Erythroblast (primary cell): ENCODE data around the gene GYPC.
"Not testable (repeated sequence)": the region's sequence is repeated elsewhere in the genome, so short reads cannot be mapped to it uniquely, and the experiment has no call there.

Experiments used
- DNase-seq, 2 experiments: peaks; one replicate each; lab custom pipeline; 2025; lab: John Stamatoyannopoulos, UW
- GATA1 ChIP-seq: IDR thresholded peaks from 2 replicates; pipeline ENCODE4 v1.6.1; 2011; ENCODE audit warnings: low read depth, mild to moderate bottlenecking, control low read depth, low read length, moderate library complexity
- POLR2A ChIP-seq: IDR thresholded peaks from 2 replicates; pipeline ENCODE4 v1.6.1; 2011; ENCODE audit warnings: mild to moderate bottlenecking, low read length

GYPC gene

DNA sequence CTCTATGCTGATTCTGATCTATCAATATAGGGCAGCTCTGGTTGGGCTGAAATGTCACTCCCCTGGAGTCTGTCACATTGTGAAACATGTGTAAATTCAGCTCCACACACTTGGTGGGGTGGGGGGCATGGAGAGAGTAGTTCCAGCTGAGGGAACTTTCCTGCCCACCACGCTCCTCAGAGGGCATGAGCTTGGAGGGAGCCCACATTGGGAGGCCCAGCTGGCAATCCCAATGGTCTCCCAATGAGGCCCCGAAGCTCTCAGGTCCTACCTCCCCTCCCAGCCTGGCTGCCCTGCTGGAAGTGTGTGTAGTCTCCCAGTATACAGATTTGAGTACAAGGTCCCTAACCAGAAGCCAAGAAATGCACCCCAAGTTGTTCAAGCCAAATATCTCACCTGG, 31.5 kb downstream of the GYPC start:
- DNase-seq, result no peak
- TF ChIP-seq POLR2A, result no peak
- no peak for TF ChIP-seq GATA1

DNA sequence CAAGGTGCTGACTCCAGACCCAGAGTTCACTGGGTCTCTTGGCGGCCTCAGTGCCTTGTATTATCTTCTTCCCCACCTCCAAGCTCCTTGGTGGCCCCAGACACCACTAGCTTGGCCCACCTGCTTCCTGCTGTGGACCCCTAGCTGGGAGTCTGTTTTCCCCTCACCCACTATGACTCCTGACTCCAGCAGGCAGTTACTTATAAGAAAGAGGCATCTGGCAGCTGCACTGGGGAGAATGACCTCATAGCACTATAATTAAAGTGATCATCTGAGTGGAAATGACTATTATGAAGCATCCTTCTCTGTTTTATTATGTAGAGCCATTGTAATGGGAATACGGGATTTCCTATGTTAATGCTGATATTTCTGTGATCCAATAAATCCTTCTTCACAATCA, 32.6 kb downstream of the GYPC start:
- not testable (repeated sequence) for DNase-seq

DNA sequence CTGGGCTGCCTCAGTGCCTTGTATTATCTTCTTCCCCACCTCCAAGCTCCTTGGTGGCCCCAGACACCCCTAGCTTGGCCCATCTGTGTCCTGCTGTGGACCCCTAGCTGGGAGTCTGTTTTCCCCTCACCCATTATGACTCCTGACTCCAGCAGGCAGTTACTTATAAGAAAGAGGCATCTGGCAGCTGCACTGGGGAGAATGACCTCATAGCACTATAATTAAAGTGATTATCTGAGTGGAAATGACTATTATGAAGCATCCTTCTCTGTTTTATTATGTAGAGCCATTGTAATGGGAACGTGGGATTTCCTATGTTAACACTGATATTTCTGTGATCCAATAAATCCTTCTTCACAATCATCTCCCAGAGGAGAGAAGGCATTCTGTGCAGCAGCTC, 36.3 kb downstream of the GYPC start:
- not testable (repeated sequence) for DNase-seq

DNA sequence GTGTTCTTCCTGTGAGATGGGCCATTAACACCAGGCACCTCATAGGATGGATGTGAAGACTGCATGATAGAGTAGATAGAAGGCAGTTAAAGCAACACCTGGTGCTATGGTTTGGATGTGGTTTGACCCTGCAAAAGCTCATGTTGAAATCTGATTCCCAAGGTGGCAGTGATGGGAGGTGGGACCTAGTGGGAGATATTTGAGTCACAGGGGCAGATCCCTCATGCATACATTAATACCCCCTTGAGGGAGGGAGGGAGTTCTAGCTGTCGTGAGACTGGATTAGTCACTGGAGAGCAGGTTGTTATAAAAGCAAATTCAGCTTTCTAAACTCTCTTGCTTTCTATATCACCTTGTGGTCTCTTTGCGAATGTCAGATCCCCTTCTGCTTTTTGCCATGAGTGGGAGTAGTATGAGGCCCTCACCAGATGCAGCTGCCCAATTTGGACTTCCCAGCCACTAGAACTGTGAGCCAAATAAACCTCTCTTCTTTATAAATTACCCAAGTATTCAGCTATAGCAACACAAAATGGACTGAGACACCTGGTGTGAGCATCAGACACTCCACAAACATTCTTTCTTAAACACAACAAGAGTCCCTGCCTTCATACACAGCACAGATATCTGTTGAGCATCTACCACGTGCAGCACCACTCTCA, 37.1 kb downstream of the GYPC start:
- peak in 1 of 2 experiments; percentile 19 for DNase-seq

DNA sequence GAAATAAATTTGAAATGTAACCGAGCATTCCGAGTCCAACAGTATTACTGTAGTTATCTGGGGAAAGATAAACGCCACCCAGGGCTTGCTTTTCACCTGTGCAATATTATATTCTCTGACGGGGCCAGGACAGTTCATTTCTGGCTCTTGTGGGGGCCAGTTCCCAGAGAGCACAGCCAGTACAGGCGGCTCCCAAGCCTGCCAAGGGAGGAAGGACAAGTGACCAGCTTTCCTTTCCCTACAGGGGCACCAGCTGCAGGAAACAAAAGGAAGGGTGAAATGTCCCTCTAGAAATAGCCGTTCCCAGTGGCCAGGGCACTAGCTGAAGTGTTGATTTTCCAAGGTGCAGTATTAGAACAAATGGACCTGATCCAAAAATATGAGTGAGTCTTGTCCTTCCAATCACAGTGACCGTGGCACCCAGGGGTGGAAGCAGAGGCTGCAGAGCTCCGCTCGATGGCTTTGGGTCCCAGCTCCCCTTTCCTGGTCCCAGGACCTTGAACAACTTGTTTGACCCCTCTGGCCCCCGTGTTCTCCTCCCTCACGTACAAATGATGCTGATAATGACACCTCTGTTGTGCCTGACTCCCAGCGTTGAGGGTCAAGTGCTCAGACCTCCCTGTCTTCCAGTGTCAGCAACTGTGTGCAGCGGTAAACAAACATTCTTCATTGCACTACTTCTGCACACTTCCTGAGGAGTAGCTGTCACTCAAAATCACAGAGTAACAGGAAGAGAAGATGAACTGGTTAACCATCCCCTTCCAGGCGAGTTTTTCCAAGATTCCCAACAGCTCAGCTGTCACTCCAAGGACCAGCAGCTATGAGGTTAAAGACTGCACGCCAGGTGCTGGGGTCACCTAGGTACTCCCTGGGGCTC, 40.9 kb downstream of the GYPC start:
- TF ChIP-seq GATA1 (no peak), POLR2A (no peak)
- no peak for DNase-seq

DNA sequence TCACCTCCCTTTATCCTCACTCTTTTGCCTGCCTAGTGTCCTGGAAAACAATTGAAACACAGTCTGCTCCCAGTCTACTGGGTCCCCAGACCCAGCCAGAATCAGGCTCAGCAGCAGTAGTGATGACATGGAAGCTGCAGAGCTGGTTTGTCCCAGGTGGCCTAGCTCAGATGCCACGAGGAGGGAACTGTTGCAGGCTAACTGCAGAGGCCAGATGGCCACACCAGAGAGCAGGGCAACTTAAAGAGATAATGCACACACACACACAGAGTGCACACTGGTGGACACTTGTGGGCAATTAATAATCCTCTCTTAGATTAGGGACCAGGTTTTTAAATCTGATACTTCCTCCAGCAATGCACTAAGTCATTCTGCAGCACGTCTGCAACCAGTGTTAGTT, 42.4 kb downstream of the GYPC start:
- peak in 1 of 2 experiments; percentile 44 for DNase-seq
- TF ChIP-seq GATA1 (no peak), POLR2A (no peak)

DNA sequence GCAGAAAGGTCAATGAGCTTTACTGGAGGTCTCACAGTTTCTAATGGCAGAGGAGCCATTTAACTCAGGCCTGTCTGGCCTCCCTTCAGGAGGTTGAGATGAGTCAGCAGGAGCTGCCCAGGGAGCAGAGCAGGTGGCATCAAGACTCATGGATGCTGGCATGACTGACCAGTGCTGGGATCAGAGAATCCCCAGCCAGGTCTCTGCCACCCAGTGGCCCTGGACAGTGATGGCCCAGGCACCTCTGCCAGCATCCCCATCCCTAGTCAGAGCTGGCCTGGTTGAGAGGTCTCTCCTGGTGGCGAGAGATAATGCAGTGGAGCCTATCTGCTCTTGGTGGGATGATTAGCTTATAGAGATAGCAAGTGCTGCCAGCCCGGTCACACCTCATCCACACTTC, 43.1 kb downstream of the GYPC start:
- peak; percentile 50 to 61 for DNase-seq
- no peak for TF ChIP-seq POLR2A
- TF ChIP-seq GATA1, result no peak

DNA sequence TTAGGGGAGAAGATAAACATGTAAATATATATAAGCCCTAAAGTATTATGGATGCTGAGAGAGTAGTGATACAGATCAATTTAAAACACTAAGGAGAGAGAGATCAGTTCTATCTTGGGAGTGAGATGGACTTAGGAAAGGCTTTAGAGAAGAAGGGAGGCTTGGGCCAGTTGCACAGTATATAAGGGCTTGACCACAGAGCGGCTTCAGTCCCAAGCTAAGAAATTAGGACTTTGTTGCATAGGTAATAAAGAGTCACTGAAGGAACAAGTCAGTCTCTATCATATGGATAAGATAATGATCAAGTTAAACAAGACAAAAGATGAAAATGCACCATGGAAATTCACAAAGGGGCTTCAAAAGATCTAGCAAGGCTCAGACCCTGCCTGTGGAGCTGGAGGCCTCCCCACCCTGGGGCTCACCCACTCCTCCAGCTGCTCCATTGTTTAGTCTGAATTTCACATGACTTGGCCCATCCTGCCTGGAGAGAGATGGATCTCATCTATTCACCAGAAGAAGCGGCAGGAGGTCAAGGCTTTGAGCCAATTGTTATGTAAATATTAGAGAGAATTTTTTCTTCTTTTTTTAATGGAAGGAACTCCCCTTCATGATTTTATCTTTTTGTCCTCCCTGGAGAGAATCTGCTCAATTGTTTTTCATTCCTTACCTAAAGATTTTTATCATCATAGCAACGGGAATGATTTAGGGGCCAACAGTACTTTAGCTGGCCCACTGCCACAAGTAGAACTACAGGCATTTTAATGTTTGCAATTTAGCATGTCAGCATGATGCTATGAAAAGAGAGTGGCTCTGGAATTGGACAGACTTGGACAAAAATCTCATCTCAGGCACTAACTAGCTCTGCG, 44.0 kb downstream of the GYPC start:
- TF ChIP-seq GATA1 (no peak), POLR2A (no peak)
- DNase-seq, result peak in 1 of 2 experiments; percentile 47

DNA sequence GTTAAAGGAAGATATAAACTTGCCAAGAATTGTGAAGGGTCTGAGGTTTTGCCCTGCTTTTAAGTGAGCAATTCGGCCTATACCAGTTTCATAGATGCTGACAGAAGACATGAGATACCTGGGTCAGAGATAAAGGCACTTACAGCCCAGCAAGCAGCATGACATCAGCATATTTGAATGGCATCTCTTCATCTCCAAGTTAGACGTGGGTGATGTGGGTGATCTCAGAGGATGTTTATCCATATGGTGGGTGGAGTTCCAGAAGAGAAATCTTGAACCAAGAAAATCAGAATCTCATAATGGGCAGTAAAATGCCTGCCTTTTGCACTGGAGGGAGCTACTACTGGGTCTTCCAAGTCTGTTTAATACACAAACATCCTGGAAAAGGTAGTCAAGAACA, 44.7 kb downstream of the GYPC start:
- TF ChIP-seq POLR2A (no peak), GATA1 (no peak)
- DNase-seq, result peak; percentile 49 to 54

DNA sequence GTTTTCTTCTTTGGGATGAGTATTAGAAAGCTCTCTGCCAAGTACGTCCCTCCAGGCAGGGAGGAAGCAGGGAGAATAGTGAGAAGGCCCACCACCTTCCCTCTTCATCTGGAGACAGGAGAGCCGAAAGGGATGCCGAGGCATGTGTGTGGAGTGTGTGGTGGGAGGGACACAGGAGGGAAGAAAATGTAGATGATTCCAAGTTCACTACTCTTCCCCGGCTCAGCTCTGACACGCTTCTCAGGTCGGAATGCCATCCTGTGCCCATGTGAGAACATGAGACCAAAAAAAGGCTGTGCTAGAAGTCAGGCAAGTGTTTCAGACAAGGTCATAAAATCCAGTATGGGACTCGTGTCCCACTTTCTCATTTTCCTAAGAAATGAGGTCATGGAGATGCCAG, 47.4 kb downstream of the GYPC start:
- TF ChIP-seq GATA1 (no peak), POLR2A (no peak)

DNA sequence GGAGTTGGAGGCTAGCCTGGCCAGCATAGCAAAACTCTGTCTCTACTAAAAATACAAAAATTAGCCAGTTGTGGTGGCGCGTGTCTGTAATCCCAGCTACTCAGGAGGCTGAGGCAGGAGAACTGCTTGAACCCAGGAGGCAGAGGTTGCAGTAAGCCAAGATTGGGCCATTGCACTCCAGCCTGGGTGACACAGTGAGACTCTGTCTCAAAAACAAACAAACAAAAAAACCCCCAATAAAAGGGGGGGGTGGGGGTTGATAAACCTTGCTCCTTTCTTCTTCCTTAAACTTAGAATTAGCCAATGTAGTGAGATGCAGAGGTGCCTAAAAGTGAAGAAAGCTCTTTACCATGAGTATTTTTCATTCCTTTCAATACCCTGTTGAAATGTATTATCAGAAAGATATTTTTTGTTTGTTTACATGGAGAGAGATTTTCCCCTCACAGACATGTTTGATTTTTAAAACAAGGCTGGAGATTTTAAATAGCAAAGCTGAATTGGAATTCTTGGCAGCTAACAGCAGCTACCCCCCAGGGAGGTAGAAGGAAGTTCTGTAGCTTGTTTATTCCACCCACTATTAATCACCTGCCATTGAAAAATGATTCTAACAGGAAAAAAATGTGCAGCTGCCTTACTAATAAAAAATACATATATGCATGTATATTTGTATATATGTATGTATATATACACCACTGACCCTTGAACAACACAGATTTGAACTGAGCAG, 48.6 kb downstream of the GYPC start:
- TF ChIP-seq GATA1 (no peak), POLR2A (no peak)

More for the DNA sequence above, 47.4 kb downstream of the GYPC start:
- no peak for DNase-seq

DNA sequence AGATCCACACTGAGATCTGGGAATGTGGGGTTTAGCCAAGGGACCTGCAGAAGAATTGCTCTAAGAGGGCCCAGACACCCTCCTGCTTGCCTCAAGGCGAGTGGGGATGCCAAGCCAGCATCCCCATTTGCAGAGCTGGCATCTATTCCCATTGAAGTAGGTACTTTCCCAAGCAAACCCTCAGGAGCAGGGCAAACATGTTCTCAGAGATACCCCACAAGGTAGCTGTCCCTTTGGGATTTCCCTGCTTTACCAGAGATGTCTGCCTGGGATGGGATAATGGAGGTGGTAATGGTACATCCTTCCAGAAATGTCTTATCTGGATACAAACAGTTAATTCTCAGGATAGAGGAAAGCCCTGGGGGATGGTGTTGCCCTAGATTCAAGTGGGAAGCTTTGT, 51.2 kb downstream of the GYPC start:
- DNase-seq, result no peak
- no peak for TF ChIP-seq POLR2A
- no peak for TF ChIP-seq GATA1

More for the DNA sequence above, 48.6 kb downstream of the GYPC start:
- DNase-seq, result no peak

DNA sequence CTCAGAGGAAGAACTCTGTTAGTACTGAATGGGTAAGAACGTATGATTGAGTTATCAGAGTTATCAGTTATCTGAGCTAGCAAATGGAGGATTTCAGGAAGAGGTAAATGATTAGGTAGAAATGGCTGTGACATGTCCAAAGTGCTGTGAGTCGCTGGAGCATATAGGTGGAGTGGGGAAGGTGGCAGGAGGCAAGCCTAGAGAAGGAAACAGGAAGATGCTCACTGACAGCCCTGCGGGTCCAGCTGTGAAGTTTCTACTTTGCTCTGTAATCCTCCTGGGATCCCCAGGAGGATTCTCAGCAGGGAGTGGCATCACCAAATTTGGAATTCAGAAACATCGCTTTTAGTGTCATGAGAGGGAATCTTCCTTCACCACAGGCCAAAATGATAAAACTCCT, 52.0 kb downstream of the GYPC start:
- no peak for TF ChIP-seq GATA1
- no peak for TF ChIP-seq POLR2A

More for the DNA sequence above, 52.0 kb downstream of the GYPC start:
- DNase-seq, result no peak
